ENCODE data around the gene PREX1.
"Not testable (repeated sequence)": the region's sequence is repeated elsewhere in the genome, so short reads cannot be mapped to it uniquely, and the experiment has no call there.

PREX1 gene

GRCh38 chr20:48784273-48784641, 43.5 kb downstream of the PREX1 start:
- H3K4me1 Mint-ChIP-seq (ENCODE audit: low read depth): peaks cover 55% of the 10 kb centered on the region
- H3K27ac Mint-ChIP-seq: no peak overlapping the region

GRCh38 chr20:48783533-48784272, 44.1 kb downstream of the PREX1 start:
- Mint-ChIP-seq H3K36me3 (ENCODE audit: low read depth) (peaks cover 31% of the 10 kb centered on the region), H3K27ac (no peak overlapping the region), H3K4me3 (no peak overlapping the region), H3K4me1 (ENCODE audit: low read depth) (peaks cover 54% of the 10 kb centered on the region), H3K9me3 (no peaks in the 10 kb centered on the region), H3K27me3 (no peaks in the 10 kb centered on the region)
- intact Hi-C loops (cut with micrococcal nuclease): no loop called here

More at GRCh38 chr20:48784273-48784641, 43.5 kb downstream of the PREX1 start:
- no peak overlapping the region for H3K4me3 Mint-ChIP-seq
- intact Hi-C loops (cut with micrococcal nuclease): no loop called here
- peaks cover 30% of the 10 kb centered on the region for H3K36me3 Mint-ChIP-seq (ENCODE audit: low read depth)
- H3K27me3 Mint-ChIP-seq: no peaks in the 10 kb centered on the region
- no peaks in the 10 kb centered on the region for H3K9me3 Mint-ChIP-seq

- no peaks in the 10 kb centered on the region for H3K9me3 Mint-ChIP-seq
Observed at GRCh38 chr20:48782901-48783308, 44.9 kb downstream of the PREX1 start.

GRCh38 chr20:48782053-48782452, 45.7 kb downstream of the PREX1 start:
- intact Hi-C loops (cut with micrococcal nuclease): no loop called here

More at GRCh38 chr20:48782901-48783308, 44.9 kb downstream of the PREX1 start:
- Mint-ChIP-seq H3K27me3 (no peaks in the 10 kb centered on the region), H3K36me3 (ENCODE audit: low read depth) (peaks cover 33% of the 10 kb centered on the region), H3K4me3 (no peak overlapping the region), H3K27ac (no peak overlapping the region), H3K4me1 (ENCODE audit: low read depth) (peaks cover 48% of the 10 kb centered on the region)
- intact Hi-C loops (cut with micrococcal nuclease): no loop called here

GRCh38 chr20:48781634-48782033, 46.2 kb downstream of the PREX1 start:
- H3K9me3 Mint-ChIP-seq: no peaks in the 10 kb centered on the region
- H3K4me1 Mint-ChIP-seq (ENCODE audit: low read depth): peaks cover 48% of the 10 kb centered on the region
- intact Hi-C loops (cut with micrococcal nuclease): no loop called here
- H3K4me3 Mint-ChIP-seq: no peak overlapping the region
- H3K36me3 Mint-ChIP-seq (ENCODE audit: low read depth): peaks cover 33% of the 10 kb centered on the region
- H3K27me3 Mint-ChIP-seq: no peaks in the 10 kb centered on the region
- H3K27ac Mint-ChIP-seq: peak overlapping the region; percentile 50

More at GRCh38 chr20:48782053-48782452, 45.7 kb downstream of the PREX1 start:
- H3K27me3 Mint-ChIP-seq: no peaks in the 10 kb centered on the region
- H3K9me3 Mint-ChIP-seq: no peaks in the 10 kb centered on the region
- peaks cover 33% of the 10 kb centered on the region for H3K36me3 Mint-ChIP-seq (ENCODE audit: low read depth)
- no peak overlapping the region for H3K4me3 Mint-ChIP-seq
- H3K27ac Mint-ChIP-seq: no peak overlapping the region
- H3K4me1 Mint-ChIP-seq (ENCODE audit: low read depth): peaks cover 48% of the 10 kb centered on the region

- intact Hi-C loops (cut with micrococcal nuclease): no loop called here
- H3K9me3 Mint-ChIP-seq: no peaks in the 10 kb centered on the region
- no peak overlapping the region for H3K27ac Mint-ChIP-seq
- no peak overlapping the region for H3K4me3 Mint-ChIP-seq
- H3K36me3 Mint-ChIP-seq (ENCODE audit: low read depth): peaks cover 24% of the 10 kb centered on the region
- H3K4me1 Mint-ChIP-seq (ENCODE audit: low read depth): peaks cover 48% of the 10 kb centered on the region
- no peaks in the 10 kb centered on the region for H3K27me3 Mint-ChIP-seq
Observed at GRCh38 chr20:48779435-48779834, 48.4 kb downstream of the PREX1 start.

GRCh38 chr20:48777821-48778220, 50.0 kb downstream of the PREX1 start:
- Mint-ChIP-seq H3K27me3 (no peaks in the 10 kb centered on the region), H3K4me3 (no peak overlapping the region), H3K9me3 (no peaks in the 10 kb centered on the region), H3K36me3 (ENCODE audit: low read depth) (peaks cover 30% of the 10 kb centered on the region), H3K4me1 (ENCODE audit: low read depth) (peaks cover 62% of the 10 kb centered on the region), H3K27ac (peak overlapping the region; percentile 87)
- intact Hi-C loops (cut with micrococcal nuclease): no loop called here

GRCh38 chr20:48777005-48777404, 50.8 kb downstream of the PREX1 start:
- Mint-ChIP-seq H3K27me3 (no peaks in the 10 kb centered on the region), H3K36me3 (ENCODE audit: low read depth) (peaks cover 35% of the 10 kb centered on the region), H3K4me3 (no peak overlapping the region), H3K9me3 (no peaks in the 10 kb centered on the region), H3K27ac (peak overlapping the region; percentile 87), H3K4me1 (ENCODE audit: low read depth) (peaks cover 70% of the 10 kb centered on the region)
- intact Hi-C loops (cut with micrococcal nuclease): no loop called here

- H3K4me1 Mint-ChIP-seq (ENCODE audit: low read depth): peaks cover 77% of the 10 kb centered on the region
- no peaks in the 10 kb centered on the region for H3K27me3 Mint-ChIP-seq
- peak overlapping the region; percentile 87 for H3K27ac Mint-ChIP-seq
- H3K9me3 Mint-ChIP-seq: no peaks in the 10 kb centered on the region
- H3K36me3 Mint-ChIP-seq (ENCODE audit: low read depth): peaks cover 35% of the 10 kb centered on the region
- no peak overlapping the region for H3K4me3 Mint-ChIP-seq
- intact Hi-C loops (cut with micrococcal nuclease): no loop called here
Observed at GRCh38 chr20:48776306-48776705, 51.5 kb downstream of the PREX1 start.

- Mint-ChIP-seq H3K27ac (peak overlapping the region; percentile 87), H3K36me3 (ENCODE audit: low read depth) (peaks cover 36% of the 10 kb centered on the region), H3K4me1 (ENCODE audit: low read depth) (peaks cover 85% of the 10 kb centered on the region)
- intact Hi-C loops (cut with micrococcal nuclease); H3K27me3 Mint-ChIP-seq; H3K4me3 Mint-ChIP-seq; H3K9me3 Mint-ChIP-seq: not testable (repeated sequence)
Observed at GRCh38 chr20:48775545-48775944, 52.3 kb downstream of the PREX1 start.

GRCh38 chr20:48774696-48775095, 53.1 kb downstream of the PREX1 start:
- H3K27me3 Mint-ChIP-seq: no peaks in the 10 kb centered on the region
- H3K4me1 Mint-ChIP-seq (ENCODE audit: low read depth): peaks cover 92% of the 10 kb centered on the region
- H3K36me3 Mint-ChIP-seq (ENCODE audit: low read depth): peaks cover 39% of the 10 kb centered on the region
- no peaks in the 10 kb centered on the region for H3K9me3 Mint-ChIP-seq
- peak overlapping the region; percentile 62 for H3K27ac Mint-ChIP-seq
- H3K4me3 Mint-ChIP-seq: peak overlapping the region; percentile 36
- intact Hi-C loops (cut with micrococcal nuclease): loop anchor here (1.0 to 5.0 kb wide), 3 partner anchors 13 to 62 kb away; no protein-coding TSS in a partner anchor

- Mint-ChIP-seq H3K27me3 (no peaks in the 10 kb centered on the region), H3K36me3 (ENCODE audit: low read depth) (peaks cover 40% of the 10 kb centered on the region), H3K4me3 (no peak overlapping the region), H3K27ac (peak overlapping the region; percentile 62), H3K4me1 (ENCODE audit: low read depth) (peaks cover 94% of the 10 kb centered on the region), H3K9me3 (no peaks in the 10 kb centered on the region)
- intact Hi-C loops (cut with micrococcal nuclease): loop anchor here (1.0 to 5.0 kb wide), 3 partner anchors 13 to 62 kb away; no protein-coding TSS in a partner anchor
Observed at GRCh38 chr20:48773837-48774418, 53.9 kb downstream of the PREX1 start.

- Mint-ChIP-seq H3K9me3 (no peaks in the 10 kb centered on the region), H3K36me3 (ENCODE audit: low read depth) (peaks cover 52% of the 10 kb centered on the region), H3K4me1 (ENCODE audit: low read depth) (peaks cover 100% of the 10 kb centered on the region), H3K27ac (peak overlapping the region; percentile 62), H3K27me3 (no peaks in the 10 kb centered on the region), H3K4me3 (no peak overlapping the region)
- intact Hi-C loops (cut with micrococcal nuclease): loop anchor here (5.0 kb wide), 2 partner anchors 50 to 60 kb away; no protein-coding TSS in a partner anchor
Observed at GRCh38 chr20:48772183-48772976, 55.4 kb downstream of the PREX1 start.

- peaks cover 60% of the 10 kb centered on the region for H3K36me3 Mint-ChIP-seq (ENCODE audit: low read depth)
- no peak overlapping the region for H3K27ac Mint-ChIP-seq
- intact Hi-C loops (cut with micrococcal nuclease): loop anchor here (5.0 kb wide), 2 partner anchors 51 to 59 kb away; no protein-coding TSS in a partner anchor
- peaks cover 100% of the 10 kb centered on the region for H3K4me1 Mint-ChIP-seq (ENCODE audit: low read depth)
- H3K27me3 Mint-ChIP-seq: no peaks in the 10 kb centered on the region
- no peaks in the 10 kb centered on the region for H3K9me3 Mint-ChIP-seq
- no peak overlapping the region for H3K4me3 Mint-ChIP-seq
Observed at GRCh38 chr20:48771542-48771941, 56.3 kb downstream of the PREX1 start.
